HG03060 (cell line): ENCODE measurements around the gene SALL2.

ENCODE experiments used
- ATAC-seq: cut with Tn5 transposase; IDR thresholded peaks from one replicate; pipeline ENCODE4 v1.9.1; 2021; ENCODE audit warnings: low read depth, moderate number of reproducible peaks; ENCODE audit not compliant: unreplicated experiment

Gene SALL2

DNA sequence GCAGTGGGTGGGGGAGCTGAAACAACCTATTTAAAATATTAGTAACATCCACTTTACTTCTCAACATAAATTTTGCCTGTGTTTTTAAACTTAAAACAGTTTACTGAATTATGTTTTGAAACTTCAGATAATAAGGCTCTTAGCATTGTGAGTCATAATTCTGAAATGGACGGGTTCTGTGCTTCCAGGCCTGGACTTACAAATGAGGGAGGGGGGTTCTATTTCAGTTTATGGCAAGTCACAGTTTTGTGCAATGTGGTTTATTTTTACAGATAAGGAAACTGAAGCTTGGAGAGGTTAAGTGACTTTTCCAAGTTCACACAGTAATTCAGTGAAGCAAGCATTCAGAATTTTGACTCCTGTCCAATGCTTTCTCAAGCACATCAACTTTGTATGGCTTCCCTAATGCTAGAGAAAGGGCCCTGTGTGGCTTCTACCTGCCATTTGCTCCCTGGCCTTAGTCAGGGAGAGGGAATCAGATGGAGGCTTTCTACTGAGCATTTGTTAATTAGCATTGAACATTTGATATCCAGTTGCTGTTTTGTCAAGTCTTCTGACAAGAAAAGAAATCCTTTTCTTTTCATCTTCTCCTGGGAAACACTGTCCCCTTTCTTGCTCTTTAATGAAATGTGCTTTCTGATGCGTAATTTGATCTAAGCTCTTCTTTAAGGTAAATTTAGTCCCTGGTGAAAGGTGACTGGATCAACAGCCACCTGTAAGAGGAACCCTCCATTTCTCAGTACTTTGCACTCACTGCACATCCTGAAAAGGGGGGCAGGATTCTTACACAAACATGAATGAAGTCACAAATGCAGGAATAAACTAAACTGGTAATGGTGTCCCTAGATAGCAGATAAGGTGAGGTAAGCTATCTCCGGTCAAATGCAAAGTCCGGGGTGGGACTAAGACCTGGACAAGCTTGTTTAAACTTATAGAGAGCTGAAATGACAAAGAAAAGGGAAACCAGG lies 2.5 kb upstream of the SALL2 start:
- ATAC-seq: no peak

DNA sequence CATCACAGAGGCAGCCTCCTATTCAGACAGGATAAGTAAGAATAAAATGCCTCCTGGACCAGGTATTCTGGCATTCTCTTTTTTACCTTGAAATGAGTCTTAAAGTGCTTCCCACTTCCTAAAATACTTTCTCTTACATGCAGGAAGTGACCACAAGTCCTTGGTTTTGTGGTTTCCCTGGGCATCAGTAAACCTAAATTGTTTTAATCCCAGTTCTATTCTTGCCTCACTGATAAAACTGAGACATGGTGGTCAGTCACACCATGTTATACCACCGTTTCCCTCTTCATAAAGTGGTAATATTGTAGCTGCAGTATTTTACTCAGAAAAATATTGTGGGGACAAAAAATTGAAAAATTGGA lies 1.2 kb upstream of the SALL2 start:
- no peak for ATAC-seq

DNA sequence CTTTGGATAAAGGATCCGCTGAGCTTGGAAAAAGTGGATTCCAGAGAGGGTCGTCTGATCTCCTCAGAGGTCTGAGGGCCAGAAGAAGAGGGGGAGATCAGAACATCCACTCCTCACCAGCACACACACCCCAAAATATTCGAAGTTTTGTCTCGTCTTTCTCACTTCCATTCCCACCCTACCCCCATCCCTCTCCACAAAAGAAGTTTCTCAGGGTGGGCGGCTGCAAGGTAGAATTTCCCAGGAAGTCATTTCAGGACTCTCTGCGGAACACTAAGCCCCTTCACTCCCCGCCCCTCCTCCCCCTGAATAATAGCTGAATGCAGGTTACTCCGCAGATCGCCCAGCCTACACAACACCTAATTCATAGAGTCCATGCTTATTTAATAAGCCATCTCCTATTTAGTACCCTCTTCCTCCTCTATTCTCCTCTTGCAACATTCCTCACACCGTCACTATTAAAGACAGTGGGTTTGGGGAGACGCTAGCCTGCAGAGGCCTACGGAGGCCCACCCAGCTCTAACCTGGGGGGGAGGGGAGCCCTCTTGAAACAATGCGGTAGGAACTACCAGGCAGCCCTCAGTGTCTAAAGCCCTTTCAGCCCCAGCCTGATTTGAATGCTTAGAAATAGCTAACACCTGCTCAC lies 649 bp upstream of the SALL2 start:
- ATAC-seq: no peak

DNA sequence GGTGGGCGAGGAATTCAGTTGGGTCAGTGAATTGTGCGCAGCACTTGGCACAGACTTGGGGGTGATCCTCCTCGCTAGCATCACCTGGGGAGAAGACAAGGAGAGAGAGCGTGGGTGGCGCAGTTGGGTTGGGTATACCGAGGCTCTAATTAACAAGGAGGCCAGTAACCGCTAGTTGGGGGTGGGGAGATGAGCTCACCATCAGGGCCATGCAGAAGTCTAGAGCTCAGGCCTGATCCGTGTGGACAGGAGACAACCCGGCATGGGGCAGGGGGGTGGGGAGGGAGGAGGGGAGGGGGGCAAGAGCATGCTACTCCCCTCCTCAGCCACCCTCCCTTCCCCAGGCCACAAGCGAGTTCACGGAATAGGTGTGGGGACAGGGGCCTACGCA lies 580 bp downstream of the SALL2 start:
- no peak for ATAC-seq

DNA sequence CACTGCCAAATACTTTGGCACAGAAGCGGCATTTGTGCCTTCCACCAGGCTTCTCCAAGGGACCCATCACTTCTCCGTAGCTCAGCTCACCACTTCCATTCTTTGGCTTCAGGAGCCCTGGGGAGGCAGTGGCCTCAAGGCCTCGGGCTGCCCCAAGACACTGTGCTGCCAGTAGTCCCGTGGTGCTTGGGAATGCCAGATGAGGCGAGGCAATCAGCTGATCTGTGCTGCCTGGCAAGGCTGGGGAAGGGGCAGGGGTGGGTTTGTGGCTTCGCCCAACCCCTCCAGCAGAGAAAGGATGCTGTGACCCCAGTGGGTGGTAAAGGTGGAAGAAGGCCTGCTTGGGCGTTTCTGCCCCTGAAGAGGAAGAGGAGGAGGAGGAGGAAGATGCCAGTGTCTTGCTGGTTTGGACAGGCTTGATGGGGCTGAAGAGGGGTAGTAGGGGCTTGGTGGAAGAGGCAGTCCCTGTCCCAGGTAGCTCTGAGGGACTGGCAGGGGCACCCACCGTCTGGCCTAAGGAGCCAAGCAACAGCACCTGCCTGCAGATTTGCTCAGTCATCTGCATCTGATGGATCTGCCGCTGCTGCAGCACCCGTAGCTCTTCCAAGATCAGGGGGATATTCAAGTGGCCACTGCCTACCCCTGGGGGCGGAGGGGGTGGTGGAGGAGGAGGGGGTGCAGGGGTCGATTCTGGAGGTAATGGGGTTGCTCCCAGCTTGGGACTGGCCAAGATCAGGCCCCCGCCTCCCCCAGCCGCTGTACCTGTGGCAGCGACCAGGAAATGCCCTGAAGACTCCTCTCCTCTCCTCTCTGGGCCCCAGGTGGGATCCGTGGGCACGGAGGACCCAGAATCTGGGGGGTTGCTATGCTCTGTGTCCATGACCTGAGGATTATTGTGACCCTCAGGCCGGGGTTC lies 1.3 kb downstream of the SALL2 start:
- ATAC-seq: no peak

DNA sequence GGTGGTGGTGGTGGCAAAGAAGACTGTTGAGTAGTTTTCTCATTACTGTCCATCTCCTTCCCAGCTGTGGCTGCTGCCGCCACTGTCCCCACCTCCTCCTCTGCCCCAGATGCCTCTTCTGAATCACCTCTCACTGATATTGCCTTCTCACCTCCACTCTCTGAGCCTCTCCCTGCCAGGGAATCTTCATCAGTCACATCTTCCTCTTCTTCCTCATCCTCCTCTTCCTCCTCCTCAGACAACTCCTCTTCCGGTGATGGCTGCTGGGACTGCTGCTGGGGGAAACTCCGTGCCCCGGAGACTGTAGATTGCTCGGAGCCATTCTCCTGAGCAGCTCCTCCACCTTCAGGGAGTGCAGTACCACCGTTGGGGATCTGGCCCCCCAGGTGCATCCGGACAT lies 2.9 kb downstream of the SALL2 start:
- ATAC-seq: no peak

DNA sequence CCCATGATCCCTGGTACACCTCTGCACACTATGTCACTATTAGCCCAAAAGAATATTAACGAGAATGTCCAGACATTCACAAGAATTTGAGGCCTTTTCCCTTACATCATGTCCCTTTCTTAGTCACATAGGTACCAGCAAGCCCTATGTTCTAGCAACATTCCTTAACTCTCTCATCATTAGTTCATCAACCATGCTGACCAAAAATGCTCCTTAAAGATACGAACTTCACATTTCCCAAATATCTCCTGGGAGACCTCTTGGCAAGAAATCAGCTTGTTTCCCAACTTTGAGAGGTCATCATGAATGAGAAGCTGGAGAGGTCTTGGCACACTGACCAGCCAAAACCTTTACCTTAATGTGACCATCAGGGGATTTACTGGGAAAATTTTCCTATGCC lies 4.6 kb downstream of the SALL2 start:
- ATAC-seq: no peak

DNA sequence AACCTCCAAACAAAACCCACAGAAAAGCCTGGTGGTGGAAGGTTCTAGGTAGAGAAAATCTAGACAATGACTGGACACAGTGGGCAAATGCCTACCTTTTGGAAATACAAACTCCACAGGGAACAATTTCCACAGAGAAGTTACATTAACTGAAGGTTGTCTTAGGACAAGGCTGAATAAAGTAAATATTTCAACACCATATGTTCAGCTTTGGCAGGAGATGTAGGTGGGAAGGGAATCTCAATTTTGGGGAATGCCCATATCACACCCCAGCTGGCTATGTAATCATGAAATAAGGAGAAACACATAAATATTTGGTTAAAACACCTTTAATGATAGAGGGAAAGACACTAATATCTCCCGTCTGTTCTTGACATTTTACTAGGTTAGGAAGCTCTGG lies 5.4 kb downstream of the SALL2 start:
- ATAC-seq: no peak

DNA sequence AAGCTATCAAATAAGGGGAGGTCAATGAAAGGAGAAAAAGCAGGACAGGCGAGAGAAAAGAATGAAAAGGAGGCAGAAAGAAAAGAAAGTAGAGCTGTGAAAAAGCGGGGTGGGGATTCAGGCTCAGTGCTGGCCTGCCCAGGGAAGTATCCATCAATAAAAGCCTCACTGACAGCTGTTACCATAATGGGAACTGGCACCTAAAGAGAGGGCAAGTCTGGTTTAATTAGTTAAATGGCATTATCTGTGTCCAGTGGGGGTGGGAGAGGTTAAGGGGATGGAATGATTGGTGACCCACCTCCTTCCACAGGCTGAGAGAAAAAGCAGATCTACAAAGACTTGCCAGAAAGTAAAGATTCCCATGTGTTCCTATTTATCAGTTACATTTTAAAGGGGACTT lies 7.4 kb downstream of the SALL2 start:
- ATAC-seq: no peak

DNA sequence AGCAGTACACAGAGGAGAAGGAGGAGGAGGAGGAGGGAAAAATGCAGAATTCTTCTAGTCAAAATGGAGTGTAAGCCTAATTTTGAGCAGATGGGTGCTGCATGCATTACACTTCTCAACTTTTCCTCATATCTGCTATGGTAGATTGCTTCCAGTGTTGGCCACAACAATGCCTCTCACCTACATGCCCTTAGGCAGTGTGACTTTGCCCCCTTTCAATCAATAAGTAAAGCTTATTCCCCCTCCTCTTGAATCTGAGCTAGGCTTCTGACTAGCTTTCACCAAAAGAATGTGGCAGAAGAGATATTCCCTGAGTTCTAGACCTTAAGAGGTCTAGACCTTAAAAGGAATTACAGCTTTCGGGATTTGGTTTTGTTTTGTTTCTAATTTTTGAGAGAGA lies 11.8 kb downstream of the SALL2 start:
- ATAC-seq: no peak

DNA sequence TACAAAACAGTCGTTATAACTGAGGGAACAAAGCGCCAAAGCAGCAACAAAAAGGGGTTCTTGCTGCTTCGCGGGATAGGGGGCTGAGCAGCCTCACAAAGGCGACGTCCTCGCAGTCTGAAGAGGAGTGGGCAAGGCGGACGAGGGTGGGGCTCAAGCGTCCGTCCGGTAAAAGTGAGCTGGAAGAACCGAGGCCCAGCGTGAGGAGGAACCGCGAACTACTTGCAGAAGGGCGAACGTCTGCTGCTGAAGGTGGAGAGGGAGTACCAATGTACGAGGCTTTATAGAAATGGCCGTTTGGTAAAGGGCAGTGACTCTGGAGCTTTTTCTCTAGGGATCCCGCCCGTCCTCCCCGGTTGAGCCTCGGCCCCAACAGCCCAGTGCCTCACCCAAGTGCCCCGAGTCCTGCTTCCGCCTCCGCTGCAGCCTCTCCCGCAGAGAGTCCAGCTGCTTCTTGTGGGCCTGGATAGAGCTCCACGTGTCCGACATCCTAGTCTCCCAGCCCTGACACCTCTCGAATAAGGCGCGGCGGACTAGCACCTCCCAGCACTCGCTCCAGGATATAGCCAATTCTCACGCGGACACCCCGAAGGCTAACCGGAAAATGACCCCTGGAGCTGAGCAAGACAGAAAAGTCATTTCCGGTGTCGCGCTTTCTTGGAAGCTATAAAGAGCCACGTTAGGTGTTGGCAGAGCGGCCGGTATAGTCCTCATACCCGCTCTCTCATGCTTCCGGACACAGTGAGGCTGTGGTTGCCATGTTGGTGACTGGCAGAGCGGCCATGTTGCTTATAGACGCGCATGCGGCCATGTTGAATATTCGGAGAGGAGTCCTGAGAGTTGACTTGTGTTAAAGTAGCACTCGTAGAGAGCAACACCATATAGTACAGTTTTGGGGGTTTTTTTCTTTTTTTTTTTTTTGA lies 15.2 kb downstream of the SALL2 start, which contains the start of gene METTL3:
METTL3 (minus strand) TSS at position 606 of the 923 bp plus-strand sequence; CDS start at position 489, 117 bp downstream.
- ATAC-seq: peak; percentile 99

DNA sequence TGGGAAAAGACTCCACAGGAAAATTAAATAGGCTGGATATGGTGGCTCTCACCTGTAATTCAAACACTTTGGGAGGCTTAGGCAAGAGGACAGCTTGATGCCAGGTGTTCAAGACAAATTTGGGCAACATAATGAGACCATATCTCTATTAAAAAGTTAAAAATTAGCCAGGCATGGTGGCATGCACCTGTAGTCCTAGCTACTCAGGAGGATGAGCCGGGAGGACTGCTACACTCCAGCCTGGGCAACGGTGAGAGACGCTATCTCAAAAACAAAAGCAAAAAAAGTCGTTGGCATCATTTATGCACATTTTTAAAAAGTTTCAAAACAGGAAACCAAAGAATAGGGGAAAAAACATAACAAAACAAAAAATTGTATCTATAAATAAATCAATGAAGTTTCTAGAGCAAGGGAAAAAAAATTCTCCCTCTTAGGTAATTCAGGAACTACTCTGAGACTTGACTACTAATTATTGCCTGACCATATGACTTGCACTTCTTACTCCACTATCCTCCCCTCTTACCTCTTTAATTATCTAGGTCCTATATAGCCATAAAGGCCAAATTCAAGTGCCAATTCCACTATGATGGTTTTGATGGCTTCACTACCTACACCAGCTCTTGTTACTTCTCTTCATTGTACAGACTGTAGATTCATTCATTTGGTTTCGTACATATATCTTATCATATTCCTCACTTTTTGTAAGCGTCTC lies 16.6 kb downstream of the SALL2 start:
- ATAC-seq: no peak

DNA sequence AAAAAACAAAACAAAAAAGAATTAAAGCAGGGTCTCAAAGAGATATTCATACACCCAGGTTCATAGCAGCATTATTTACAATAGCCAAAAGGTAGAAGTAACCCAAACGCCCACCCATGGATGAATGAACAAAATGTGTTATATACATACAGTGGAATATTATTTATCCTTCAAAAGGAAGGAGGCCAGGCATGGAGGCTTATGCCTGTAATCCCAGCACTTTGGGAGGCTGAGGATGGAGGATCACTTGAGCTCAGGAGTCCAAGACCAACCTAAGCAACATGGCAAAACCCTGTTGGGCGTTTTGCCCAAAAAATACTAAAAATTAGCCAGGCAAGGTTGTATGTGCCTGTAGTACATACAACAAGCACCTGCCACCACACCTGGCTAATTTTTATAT lies 19.6 kb downstream of the SALL2 start:
- ATAC-seq: no peak

DNA sequence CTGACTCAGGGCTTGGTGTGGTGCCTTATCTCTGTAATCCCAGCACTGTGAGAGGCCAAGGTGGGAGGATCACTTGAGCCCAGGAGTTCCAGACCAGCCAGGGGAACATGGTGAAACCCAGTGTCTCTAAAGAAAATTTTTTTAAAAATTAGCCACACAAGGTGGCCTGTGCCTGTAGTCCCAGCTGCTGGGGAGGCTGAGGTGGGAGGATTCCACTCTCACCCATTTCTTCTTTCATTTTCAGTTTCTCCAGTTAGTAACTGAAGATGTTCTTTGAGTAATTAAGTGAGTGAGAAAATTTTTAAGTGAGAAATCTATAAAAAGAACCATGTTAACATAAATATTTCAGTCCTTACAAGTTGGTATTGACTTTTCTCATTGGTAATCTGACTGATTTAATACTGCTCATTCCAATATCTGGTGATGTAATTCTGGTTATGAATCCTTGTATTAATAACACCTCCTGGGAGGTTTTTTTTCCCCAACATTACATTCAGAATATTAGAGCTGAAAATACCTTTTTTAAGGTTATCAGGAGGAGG lies 21.1 kb downstream of the SALL2 start:
- peak; percentile 63 for ATAC-seq

DNA sequence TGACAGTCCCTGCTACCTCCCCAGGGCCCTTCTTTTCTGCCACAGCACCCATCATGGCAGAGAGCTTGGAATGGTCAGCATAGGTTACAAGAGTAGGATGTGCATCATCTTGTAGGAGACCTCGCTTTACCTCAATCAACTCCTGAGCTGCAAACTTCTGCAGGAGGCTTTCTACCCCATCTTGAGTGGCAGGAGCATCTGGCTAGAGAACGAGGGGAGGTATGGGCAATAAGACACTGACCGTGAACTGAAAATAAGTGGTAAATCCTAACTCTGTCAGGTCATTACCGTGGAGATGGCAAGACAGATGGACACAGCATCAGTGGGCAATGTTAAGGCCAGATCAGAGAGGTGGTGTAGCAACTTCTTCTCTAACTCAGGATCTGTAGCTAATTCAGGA lies 22.8 kb downstream of the SALL2 start:
- ATAC-seq: no peak

DNA sequence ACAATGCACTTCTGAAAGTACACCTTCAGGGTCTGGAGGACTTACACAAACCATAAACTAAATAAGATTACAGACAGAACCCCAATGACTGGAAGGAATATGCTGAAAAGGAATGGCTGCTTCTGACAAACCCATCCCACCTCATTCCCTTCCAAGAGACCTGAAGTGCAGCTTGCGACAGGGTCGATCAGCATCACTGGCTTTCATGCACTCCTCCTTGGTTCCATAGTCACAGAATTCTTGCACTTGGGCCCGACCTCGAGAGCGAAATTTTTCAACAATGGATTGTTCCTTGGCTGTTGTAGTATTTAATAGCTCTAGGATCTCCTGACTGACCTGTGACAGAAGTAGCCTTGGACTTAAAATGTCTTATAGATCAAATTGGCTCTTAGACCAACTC lies 24.6 kb downstream of the SALL2 start:
- ATAC-seq: no peak

DNA sequence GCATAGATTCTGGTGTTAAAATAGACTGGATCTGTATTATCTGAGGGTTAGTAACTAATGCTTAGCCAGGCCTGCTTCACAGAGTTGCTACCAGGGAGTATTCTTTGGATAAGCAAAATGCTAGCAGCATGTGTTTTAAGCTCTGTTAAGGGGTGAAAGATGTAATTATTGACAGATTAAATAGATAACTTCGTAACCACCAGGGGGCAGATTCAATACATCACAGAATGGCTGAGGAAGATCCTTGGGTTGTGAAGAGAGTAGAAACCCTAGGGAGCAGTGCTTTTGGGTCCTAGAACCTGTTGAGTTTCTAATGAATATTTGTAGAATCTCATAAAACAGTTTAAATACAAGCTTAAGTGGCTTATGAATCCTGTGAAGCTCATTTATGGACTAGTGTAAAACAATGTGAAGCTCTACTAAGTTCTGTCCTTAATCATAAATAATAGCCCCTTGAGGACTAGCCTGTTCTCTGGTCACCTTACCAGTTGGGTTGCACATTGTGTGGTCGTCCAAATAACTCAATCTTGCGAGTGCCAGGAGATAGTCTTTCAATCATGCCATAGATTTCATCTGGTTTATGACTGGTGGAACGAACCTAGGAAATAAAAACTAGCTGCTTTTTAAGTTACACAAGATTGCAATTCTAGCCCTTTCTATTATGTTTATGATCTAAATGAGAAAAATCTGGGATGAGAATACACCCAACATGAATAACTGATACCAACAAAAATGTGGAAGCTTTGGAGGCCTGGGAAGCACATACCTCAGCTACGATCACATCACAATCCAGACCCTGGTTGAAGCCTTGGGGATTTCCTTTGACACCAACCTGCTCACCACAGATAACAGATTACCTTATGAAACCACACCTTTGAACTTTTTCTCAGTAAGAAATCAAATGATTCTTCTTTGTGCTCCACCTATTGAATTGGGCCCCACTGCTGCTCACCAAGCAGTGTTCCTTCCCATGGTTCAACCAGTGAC lies 27.3 kb downstream of the SALL2 start:
- no peak for ATAC-seq

DNA sequence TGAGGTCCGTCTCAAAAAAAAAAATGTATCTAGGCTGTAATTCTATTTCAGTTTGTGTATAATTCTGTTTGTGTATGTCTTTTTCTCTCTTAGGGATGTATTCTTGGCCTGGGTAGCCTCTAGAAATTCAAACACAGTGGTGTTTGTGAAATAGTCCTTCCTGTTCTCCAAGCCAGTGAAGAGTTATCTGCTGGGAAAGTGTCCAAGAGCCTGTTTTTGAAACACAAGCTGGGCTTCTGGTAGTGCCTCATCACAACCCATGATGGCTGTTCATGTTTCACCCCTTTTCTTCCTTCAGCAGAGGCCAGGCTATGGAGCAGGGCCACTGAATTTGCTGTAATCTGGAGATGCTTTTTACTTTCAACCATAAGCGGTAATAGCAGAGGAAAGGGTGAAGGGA lies 29.7 kb downstream of the SALL2 start:
- ATAC-seq: no peak
